Measurements from ENCODE around the gene SLC10A7. TPM values are rescaled to one million over a fixed set of nuclear protein-coding genes. Genes with fewer than 3 reads are reported as not detected.

SLC10A7 gene
- total and polyA plus RNA-seq, 2 of the 4 experiments (the other 2 are of a cell fraction): 5.2 to 8.4 TPM

GRCh38 chr4:146288193-146288592 lies 233.5 kb downstream of the SLC10A7 start:
- Histone ChIP-seq H3K79me1 (ENCODE audit: low read depth in 1 of 2, low read length in 2 of 2) (no peaks in the 10 kb centered on the region), H4K20me1 (ENCODE audit: insufficient read depth, low read length) (no peaks in the 10 kb centered on the region), H2BK5ac (ENCODE audit: low read depth, low read length, poor library complexity, severe bottlenecking) (no peak overlapping the region), H2AFZ (replicated peaks; ENCODE audit: low read length, poor library complexity) (no peak overlapping the region), H3K27ac (ENCODE audit: insufficient read depth, low read length) (no peak overlapping the region), H3K4me1 (ENCODE audit: control insufficient read depth, insufficient read depth, low read length) (no peaks in the 10 kb centered on the region), H2BK120ac (ENCODE audit: low read depth, low read length) (no peak overlapping the region), H4K8ac (ENCODE audit: low read depth in 2 of 2, low read length in 2 of 2) (no peak overlapping the region), H3K9ac (ENCODE audit: low read depth, low read length) (no peak overlapping the region), H3K23ac (ENCODE audit: low read depth, low read length) (no peak overlapping the region), H3K9me3 (ENCODE audit: control insufficient read depth, insufficient read depth, low read length) (no peaks in the 10 kb centered on the region), H4K91ac (ENCODE audit: insufficient read depth, low read depth, low read length) (no peak overlapping the region), H2BK20ac (ENCODE audit: low read depth, low read length) (no peak overlapping the region), H2AK5ac (ENCODE audit: low read depth, low read length) (no peak overlapping the region), H3K9me1 (ENCODE audit: insufficient read depth, low read length) (no peaks in the 10 kb centered on the region), H2AK9ac (replicated peaks; ENCODE audit: low read depth, low read length, poor library complexity) (no peak overlapping the region), H3K4me3 (ENCODE audit: insufficient read depth, low read depth, low read length) (no peak overlapping the region), H3K56ac (ENCODE audit: extremely low read depth, insufficient read depth, low read length) (no peak overlapping the region), H3K4ac (ENCODE audit: low read depth, low read length) (no peak overlapping the region), H3K4me2 (ENCODE audit: low read depth, low read length) (no peak overlapping the region), H3K14ac (replicated peaks; ENCODE audit: low read depth, low read length) (no peak overlapping the region), H2BK15ac (ENCODE audit: low read depth, low read length) (no peak overlapping the region), H3K27me3 (ENCODE audit: control insufficient read depth, insufficient read depth, low read length) (no peaks in the 10 kb centered on the region), H3K18ac (ENCODE audit: low read depth, low read length) (no peak overlapping the region), H3K36me3 (ENCODE audit: control insufficient read depth, insufficient read depth, low read length) (peaks cover 3% of the 10 kb centered on the region), H4K5ac (ENCODE audit: low read depth, low read length) (no peak overlapping the region)
- dilution Hi-C loops (cut with HindIII; ENCODE audit: low sequenced_read_pairs, unreplicated experiment): no loop called here
- no peak for DNase-seq
- BruUV-seq (replicated peaks): no TSS peak
- WGBS, 2 experiments (ENCODE audit: extremely low coverage in 2 of 2, insufficient read length in 1 of 2): no CpG with 5 or more reads among the region's 4 CpGs
- ATAC-seq (ENCODE audit: low read depth): no peak
- ChIA-PET CTCF (no interaction called here), POLR2A (ENCODE audit: unreplicated experiment) (no interaction called here)
- TF ChIP-seq RCOR1 (IDR thresholded peaks at IDR 0.05; ENCODE audit: insufficient replicate concordance, low read length): no peak
- no peak for TF ChIP-seq SMC3 (IDR thresholded peaks at IDR 0.05; ENCODE audit: low read depth, low read length)
- no peak for TF ChIP-seq FOS (IDR thresholded peaks at IDR 0.05; ENCODE audit: low read depth, low read length)
- TF ChIP-seq CEBPB (IDR thresholded peaks at IDR 0.05; ENCODE audit: low read depth, low read length): no peak
- no peak for TF ChIP-seq RFX5 (IDR thresholded peaks at IDR 0.05; ENCODE audit: low read depth, low read length)
- no peak for TF ChIP-seq POLR2A (IDR thresholded peaks at IDR 0.05; ENCODE audit: low read depth, low read length)
- no peak for TF ChIP-seq MAZ (IDR thresholded peaks at IDR 0.05; ENCODE audit: borderline replicate concordance, low read depth, low read length)
- TF ChIP-seq ELK1 (IDR thresholded peaks at IDR 0.05; ENCODE audit: borderline replicate concordance, low read depth, low read length): no peak
- TF ChIP-seq BHLHE40 (IDR thresholded peaks at IDR 0.05; ENCODE audit: low read depth, low read length): no peak
- in situ Hi-C loops (cut with MboI; ENCODE audit: low sequenced_read_pairs): no loop called here
- intact Hi-C loops (cut with micrococcal nuclease): no loop called here
